GM19463 (cell line): ENCODE measurements around the gene NR1H2.
"Not testable (repeated sequence)": the region's sequence is repeated elsewhere in the genome, so short reads cannot be mapped to it uniquely, and the experiment has no call there.

Experiments
- ATAC-seq: cut with Tn5 transposase; IDR thresholded peaks from one replicate; pipeline ENCODE4 v1.9.1; 2021; ENCODE audit warnings: mild to moderate bottlenecking, moderate library complexity; ENCODE audit not compliant: unreplicated experiment

NR1H2 gene

DNA sequence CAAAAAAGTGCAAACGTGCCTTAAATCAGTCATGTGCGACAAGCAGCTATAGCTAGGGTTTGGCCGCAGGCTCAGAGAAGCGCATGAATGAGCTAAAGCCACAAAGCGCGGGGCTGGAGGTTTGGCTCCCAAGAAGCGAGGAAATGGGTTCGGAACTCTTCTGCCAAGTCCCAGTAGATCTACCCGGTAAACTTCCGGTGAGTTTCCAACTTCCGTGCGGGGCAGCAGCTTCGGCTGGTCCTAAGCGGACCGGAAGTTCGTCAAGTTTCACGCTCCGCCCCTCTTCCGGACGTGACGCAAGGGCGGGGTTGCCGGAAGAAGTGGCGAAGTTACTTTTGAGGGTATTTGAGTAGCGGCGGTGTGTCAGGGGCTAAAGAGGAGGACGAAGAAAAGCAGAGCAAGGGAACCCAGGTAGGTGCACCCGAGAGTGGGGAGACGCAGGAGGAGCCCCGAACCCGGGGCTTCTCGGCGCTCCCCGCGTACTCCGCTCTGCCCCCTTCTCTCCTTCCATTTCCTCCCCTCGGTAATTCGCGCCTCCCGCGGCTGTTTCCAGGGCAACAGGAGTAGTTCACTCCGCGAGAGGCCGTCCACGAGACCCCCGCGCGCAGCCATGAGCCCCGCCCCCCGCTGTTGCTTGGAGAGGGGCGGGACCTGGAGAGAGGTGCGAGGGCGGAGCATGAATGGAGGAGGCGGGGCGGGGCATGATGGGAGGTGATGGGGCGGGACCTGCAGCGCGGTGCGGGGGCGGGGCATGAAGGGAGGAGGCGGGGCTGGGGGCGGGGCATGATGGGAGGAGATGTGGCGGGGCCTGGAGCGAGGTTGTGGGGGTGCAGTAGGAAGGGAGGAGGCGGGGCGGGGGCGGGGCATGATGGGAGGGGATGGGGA, at the start of gene NR1H2:
Gene NR1H2, plus strand, starts transcription at position 292 of the 885 bp plus-strand sequence. CDS start 1,149 bp downstream, outside the sequence.
- ATAC-seq, result peak; percentile 95

DNA sequence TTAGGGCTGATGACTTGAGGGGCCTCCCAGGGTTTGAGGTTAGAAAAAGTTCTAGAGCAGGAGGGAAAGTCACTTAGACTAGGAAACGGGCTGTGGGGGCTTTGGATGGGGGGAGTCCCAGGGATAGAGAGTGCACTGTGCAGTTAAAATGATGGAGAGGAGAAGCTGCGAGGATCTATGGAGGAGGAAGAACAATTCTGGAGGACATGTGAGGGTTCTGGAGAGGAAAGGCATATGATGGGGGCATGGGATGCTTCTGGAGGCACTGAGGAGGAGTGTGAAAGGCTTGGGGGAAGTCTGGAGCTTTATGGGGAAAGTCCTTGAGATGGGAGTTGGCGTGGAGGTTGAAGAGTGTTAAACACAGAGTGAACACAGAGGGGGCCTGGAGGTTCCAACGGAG, 49.2 kb upstream of the NR1H2 start:
- no peak for ATAC-seq

DNA sequence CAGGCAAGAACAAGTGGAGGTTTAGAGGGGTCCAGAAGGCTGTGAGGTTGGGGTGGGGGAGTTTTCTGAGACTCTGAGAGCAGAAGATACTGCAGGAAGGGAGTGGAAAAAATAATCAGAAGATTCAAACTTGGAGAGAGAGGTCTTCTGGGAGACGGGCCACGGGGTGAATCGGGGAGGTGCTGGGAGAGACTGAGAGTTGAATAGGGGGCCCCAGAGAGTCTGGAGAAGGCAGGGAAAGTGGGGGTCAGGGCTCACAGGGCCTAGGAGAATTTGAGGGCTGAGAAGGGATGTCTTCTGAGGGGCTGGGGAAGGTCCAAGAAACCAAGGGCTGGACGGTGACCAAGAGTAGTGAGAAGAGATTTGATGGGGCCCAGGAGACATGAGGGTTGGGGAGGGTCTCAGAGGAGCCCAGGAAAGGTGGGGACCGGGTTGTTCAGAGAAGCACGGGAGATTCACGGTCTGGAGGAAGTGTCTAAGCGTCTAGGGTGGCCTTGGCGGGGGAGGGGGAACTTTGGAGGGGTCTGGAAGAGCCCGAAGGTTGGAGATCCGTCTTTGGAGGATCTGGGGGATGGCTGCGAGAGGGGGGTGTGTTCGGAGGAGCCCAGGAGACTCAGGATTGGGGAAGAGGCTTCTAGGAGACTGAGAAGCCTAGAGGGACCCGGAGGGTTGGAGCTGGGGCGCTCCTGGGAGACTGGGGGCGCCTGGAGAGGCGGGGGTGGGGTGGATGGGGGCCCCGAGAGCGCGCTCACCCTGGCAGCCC, 48.6 kb upstream of the NR1H2 start:
- no peak for ATAC-seq

DNA sequence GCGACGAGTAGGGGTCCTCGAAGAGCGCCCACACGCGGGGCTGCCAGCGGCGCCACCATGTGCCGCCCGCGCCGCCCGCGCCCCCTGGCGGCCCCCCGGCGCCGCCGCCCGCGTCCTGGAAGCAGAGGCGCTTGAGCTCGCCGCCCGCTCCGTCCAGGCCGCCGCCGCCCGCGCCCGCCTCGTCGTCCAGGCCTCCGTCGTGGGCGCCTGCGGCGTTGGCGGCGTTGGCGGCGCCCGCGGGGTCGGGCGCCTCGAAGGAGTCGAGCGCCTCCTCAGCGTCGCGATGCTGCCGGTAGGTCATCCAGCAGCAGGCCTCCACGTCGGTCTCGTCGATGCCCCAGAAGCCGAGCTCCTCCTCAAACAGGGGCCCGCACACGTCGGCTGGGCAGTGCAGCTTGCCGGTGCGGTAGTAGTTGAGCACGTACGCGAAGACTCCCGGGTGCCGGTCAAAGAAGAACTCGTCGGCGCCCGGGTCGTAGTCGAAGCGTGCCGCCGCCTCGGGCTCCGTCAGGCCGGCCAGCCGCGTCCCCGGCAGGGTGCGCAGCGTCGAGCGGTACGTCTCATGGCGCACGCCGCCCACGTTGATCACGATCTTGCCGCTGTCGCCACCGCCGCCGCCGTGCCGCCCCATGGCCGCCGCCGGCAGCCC, 47.9 kb upstream of the NR1H2 start:
- ATAC-seq, result no peak

DNA sequence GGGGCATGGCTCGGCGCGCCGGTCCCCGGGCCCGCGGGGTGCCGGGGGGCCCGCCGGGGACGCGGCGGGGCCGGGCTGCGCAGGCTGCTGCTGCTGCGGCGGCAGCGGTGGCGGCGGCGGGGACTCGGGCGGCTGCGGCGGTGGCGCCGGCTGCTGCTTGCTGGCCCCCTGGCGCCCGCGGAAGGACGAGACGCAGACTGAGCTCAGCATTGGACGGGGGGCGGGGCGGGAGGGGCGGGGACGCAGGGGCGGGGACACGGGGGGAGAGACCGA, 47.4 kb upstream of the NR1H2 start:
- ATAC-seq, result peak; percentile 20

DNA sequence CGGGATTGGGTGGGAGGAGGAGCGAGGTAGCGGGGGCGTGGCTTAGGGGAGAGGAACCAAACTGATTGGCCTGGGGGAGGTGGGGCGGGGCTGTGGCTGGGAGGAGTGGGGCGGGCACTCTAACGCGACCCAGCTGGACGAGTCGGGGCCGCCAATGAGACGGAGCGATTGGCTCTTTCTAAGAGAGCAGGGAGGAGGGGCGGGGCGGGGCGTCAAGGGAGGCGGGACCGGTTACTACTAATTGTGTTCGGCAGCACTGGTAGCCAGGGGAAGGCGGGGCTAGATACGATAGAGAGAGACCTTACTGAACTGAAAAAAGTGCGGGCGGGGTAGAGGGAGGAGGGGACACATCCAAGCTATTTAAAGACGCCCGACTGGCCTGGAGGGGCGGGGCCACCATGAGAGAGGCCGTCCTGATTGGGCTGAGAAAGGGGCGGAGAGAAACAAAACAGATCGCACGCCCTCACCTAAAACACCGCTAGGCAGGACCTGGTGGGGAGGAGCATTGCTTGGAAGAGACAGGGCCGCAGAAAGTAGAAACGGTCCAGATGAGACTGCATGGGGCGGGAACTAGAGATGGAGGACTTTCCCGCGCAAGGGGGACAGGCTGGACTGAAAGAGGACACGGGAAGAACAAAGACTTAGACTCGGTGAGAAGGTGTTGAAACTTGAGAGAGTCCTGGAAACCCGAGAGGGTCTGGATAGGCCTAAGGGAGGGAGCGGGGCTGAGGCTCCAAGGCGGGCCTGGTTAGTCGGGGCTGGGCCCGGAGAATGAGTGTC, 46.9 kb upstream of the NR1H2 start, which contains the start of gene KCNC3:
Gene KCNC3, minus strand, starts transcription at position 232 of the 780 bp plus-strand sequence. CDS start 295 bp downstream, outside the sequence.
- peak; percentile 34 for ATAC-seq

DNA sequence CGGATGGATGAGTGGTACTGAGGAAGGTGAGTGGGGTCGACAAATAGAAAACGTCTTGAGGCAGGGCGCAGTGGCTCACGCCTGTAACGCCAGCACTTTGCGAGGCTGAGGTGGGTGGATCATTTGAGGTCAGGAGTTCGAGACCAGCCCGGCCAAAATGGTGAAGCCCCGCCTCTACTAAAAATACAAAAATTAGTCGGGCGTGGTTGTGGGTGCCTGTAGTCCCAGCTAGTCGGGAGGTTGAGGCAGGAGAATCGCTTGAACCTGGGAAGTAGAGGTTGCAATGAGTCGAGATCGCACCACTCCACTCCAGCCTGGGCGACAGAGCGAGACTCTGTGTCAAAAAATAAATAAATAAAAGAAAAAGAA, 46.3 kb upstream of the NR1H2 start:
- ATAC-seq, result not testable (repeated sequence)

DNA sequence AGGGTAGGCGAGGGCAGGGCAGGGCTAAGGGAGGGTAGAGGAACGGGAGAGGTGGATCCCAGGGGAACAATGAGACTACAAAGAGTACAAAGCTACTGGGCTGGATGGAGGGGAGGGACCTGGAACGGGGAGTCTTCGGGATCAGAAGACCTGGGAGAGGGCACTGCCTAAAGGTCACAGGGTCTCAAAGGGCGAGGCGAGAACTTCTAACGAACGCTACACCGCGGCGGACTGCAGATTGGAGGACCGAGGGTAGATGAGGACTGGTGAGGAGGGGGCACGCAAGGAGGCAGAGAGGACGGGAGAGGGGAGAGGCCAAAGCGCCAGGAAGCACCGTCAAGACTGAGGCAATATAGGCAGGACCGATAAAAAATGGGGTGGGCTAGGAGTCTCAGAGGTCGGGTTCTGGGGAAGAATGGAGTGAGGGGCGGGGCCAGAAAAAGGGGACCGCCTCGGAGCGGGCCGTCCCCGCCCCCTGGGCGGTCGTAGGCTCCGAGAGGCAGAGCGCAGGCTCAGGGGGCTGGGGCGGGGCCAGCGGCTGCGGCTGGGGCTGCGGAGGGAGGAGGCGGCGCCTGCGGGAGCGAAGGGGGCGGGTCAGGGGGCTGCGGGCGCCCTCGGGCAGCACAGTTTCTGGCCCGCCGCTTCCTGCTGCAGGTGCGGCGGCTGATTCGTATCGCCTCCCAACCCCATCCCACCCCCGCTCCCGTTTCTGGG, 45.7 kb upstream of the NR1H2 start:
- no peak for ATAC-seq

DNA sequence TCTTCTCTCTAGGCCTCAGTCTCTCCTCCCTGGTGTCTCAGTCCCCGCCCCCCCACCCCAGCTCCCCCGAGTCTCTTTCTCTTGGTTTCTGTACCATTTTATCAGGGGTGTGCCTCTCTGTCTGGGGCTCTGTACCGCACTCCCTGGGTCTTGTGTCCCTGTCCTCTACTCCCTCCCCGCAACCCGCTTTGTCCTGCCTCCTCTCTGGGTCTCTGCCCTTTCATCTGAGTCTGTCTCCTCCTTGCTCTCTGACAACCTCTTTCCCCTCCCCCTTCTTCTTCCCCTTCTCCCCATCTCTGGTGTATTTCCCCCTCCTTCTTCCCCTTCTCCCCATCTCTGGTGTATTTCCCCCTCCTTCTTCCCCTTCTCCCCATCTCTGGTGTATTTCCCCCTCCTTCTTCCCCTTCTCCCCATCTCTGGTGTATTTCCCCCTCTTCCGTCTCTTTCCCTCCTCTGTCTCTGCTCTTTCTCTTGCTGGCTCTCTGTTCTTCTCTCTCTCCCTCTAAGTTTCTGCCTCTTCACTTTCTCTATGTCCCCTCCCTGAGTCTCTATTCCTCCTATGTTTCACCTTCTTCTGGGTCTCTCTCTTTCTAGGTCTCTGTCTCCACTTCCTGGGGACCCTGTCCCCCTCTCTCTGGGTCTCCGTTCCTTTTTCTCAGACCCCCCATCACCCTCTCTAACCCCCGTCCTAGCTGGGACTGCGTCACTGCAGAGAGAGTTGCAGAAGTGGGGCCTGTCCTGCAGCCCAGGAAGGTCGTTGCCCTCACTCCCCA, 44.9 kb upstream of the NR1H2 start:
- ATAC-seq, result no peak

DNA sequence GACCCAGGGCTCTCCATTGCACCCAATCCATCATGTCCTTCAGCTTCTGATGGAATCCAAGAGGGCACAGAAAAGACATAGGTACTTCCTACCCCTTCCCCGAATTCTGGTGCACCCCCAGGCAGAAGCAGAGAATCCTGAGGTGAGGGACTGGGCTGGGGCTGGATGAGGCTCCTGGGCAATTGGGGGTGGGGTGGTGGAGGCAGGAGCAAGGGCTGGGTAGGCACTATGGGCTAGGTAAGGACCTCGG, 44.3 kb upstream of the NR1H2 start:
- ATAC-seq, result no peak

DNA sequence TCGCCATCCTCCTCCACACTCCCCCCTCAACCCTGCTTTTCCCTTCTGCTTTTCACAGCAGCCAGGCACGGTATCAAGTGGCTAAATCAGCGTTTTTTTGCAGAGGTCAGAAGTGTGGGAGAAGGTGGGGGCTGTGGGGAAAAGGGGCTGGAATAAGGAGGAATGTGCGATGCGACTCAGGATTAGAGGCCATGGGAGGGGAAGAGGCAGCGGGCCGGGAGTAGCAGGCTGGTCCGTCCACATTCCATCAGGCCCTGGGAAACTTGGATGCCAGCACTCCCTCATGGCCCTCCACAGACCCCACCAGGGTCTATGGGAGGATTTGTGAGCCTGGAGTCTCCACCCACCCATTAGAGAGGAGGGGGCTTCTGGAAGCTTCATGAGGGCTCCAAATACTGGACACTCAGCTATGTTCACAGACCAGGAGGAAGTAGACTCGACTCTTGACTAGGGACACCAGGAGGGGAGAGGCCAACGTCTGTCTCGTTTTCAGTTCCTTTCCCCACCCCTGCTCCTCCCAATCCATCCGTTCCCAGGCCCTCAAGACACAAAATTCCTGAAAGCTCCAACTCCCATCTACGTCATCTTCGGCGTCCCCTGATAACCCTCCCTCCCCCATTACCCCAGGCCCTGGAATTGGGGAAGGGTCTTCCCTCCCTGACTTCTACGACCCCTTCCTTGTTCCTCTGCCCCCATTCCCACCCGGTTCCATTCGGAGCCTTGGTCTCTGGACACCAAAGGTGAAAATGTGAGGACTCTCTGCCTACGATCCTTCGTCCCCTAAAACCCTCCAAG, 43.8 kb upstream of the NR1H2 start:
- ATAC-seq, result no peak

DNA sequence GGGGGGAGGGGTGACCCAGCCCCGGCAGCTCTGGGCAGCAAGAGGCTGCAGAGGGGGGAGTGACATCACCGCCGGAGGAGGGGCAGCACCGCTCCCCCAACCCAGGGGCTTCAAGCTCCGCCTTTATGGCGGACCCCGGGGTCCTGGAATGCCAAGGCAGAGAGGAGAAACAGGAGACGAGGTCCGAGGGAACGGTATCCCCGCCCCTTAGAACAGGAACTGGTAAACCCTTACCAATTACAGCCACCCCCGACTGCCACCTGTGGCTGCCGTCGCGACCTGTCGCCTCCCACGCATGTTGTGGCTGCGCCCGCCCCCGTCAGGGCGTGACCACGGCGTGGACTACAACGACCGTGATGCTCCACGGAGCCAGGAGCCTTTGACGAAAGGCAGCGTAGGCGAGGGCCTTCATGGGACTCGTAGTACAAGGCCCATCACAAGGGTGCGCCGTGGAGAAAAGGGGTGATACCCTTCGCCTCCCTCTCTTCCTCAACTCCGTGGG, 43.0 kb upstream of the NR1H2 start:
- ATAC-seq, result peak; percentile 50

DNA sequence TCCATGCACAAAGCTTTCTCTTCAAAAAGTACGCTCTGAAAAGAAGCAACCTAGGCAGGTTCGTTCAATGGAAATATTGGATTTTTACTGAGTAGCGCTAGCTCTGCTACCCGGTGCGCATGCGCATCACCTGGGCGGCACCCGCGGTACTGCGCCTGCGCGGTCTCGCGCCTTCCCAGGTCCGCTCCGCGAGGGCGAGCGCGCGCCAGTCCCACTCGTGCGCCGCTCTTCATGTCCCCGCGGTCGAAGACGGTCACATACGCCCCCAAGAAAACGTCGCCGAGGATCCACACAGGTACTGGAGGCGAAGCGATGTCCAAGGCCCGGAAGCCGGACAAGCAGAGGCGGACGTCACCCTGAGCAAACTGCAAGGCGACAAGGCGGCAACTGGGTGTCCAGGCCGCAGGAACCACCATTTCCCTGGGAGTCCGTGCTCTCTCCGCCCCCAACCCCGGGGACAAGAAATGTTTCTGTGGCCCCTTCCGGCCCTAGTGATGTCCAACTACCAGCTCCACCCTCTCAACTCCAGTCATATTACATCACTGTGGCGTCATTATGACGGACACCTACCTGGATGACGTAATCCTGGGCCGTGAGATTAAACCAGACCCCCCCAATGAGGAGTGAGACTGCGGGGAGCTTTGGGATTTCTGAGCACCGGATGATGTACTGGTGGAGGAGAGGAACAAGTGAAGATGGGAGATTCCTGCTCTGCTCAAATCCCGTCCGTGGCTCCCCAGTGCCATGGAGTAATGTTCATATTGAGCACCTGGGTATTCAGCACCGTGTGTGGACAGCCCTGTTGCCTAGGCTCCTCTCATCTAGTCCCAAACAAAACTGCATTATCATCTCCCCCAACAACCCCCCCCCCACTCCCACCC, 42.3 kb upstream of the NR1H2 start:
- peak; percentile 39 for ATAC-seq

DNA sequence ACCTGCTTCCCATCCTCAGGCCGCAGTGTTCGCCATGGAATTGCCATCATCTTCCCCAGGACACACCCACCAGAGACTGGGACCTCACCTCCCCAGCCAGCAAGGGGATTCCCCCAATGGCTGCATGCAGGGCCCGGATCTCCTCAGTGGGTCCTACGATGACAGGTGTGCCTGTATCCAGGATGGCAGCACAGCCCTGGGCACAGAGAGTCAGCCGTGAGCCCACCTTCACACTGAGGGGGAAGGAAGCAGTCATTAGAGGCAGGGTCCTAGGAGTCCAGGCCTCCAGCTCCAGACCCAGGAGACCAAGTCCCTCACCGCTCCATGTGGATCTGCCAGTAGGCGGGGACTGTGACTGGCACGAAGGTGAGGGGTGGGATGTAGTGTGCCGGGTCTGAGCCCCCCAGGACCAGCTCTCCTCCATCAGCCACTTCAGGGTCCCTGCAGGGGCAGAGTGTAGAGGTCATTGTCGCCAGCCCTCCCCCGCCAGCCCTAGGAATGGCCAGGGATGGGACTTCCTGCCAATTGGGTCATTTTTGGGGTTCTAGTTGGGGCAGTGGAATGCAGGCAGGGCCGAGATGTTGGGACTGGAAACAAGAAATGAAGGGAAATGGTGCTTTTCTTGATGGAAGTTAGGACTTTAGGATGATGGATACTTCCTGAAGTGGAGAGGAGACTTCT, 41.4 kb upstream of the NR1H2 start:
- no peak for ATAC-seq

DNA sequence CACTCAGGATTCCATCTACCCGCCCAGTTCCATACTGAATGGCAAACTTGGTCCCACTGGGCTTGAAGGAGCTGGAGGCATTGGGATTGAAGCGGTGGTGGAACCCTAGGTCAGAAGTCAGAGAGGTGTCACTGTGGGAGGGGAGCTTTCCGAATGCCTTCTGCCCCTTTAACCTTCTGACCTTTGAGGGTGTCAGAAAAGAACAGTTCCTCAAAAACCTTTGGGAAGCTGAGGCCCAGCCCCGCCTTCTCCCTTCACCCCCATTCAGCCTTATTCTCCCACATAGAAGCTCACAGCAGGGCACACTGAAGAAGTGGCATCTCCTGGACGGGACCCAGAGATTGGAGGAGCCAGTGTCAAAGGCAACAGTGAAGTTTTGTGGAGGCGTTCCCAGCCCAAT, 39.2 kb upstream of the NR1H2 start:
- ATAC-seq, result not testable (repeated sequence)

DNA sequence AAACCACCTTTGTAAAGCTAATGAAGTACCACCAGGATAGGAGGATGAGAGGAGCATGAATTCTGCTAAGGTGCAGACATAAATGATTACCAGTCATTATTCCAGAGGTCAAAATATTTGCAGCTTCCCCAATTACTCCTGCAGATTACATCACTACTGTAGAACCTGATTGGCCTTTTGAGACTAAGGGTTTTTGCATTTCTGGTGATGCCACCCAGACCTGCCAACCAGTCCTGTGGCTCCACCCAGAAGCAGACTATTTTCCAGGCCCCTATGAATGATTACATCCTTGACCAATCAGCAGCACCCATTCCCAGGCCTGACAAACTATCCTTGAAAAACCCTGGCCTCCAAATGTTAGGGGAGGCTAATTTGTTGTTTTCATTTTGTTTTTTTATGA, 35.9 kb upstream of the NR1H2 start:
- no peak for ATAC-seq

DNA sequence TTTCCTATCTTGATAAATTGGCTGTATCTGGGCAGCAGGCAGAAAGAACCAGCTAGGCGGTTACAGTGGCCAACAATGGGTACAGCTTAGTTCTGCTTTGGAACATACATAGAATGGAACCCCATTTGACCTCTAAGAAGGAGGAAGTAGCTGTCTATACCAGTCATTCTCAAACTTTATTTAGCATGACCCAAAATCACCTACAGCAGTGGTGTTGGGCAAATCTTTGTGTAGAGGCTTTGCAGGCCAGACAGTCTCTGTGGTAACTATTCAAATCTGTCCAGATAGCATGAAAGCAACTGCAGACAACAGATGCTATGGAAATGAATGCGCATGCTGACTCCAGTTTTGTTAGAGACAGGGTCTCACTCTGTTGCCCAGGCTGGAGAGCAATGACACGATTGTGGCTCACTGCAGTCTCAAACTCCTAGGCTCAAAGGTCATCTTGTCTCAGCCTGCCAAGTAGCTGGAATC, 35.1 kb upstream of the NR1H2 start:
- peak; percentile 65 for ATAC-seq
